GM23338 (cell line): Measurements from ENCODE around the gene ACP3.

ENCODE experiments used
- CTCF ChIP-seq, 2 experiments: fragments of 200-600 bp in 1 of 2; sonication (generic) in 1 of 2; conservative IDR thresholded peaks; 2 replicates each; pipeline versions ENCODE4 v1.5.1 to v1.6.1; 2016 to 2017; ENCODE audit warnings: antibody characterized with exemption in 2 of 2, low read depth in 2 of 2, mild to moderate bottlenecking in 2 of 2, moderate library complexity in 1 of 2
- EZH2 ChIP-seq: fragments of 200-600 bp; sonication (generic); IDR thresholded peaks from one replicate; pipeline ENCODE4 v1.8.0; 2017; ENCODE audit warnings: antibody characterized with exemption, mild to moderate bottlenecking, low read depth; ENCODE audit not compliant: unreplicated experiment
- EZH2phosphoT487 ChIP-seq: fragments of 200-600 bp; sonication (generic); IDR thresholded peaks from one replicate; pipeline ENCODE4 v1.8.1; 2018; ENCODE audit warnings: antibody characterized with exemption; ENCODE audit not compliant: unreplicated experiment
- NANOG ChIP-seq: IDR thresholded peaks from 2 replicates; pipeline ENCODE4 v1.6.1; 2016; ENCODE audit warnings: antibody characterized with exemption, borderline replicate concordance
- ZNF462 ChIP-seq: fragments of 250-450 bp; sonication (Bioruptor Pico); IDR thresholded peaks from 2 replicates; pipeline ENCODE4 v1.5.0; 2020; ENCODE audit warnings: mild to moderate bottlenecking, moderate library complexity

GRCh38 chr3:132399054-132399929 lies 82.1 kb downstream of the ACP3 start:
- TF ChIP-seq NANOG (no peak), CTCF (conservative IDR thresholded peaks at IDR 0.05; ENCODE audit: low read depth in 2 of 2) (peak; percentile 97), ZNF462 (CRISPR knock-in tag) (no peak), EZH2phosphoT487 (no peak), EZH2 (no peak)
